HG03108 (cell line): Measurements from ENCODE around the gene SMTN.
"Not testable (repeated sequence)": the region's sequence is repeated elsewhere in the genome, so short reads cannot be mapped to it uniquely, and the experiment has no call there.

Experiments
- ATAC-seq: cut with Tn5 transposase; IDR thresholded peaks from one replicate; pipeline ENCODE4 v1.9.1; 2021; ENCODE audit warnings: moderate library complexity; ENCODE audit not compliant: unreplicated experiment

The SMTN gene

DNA sequence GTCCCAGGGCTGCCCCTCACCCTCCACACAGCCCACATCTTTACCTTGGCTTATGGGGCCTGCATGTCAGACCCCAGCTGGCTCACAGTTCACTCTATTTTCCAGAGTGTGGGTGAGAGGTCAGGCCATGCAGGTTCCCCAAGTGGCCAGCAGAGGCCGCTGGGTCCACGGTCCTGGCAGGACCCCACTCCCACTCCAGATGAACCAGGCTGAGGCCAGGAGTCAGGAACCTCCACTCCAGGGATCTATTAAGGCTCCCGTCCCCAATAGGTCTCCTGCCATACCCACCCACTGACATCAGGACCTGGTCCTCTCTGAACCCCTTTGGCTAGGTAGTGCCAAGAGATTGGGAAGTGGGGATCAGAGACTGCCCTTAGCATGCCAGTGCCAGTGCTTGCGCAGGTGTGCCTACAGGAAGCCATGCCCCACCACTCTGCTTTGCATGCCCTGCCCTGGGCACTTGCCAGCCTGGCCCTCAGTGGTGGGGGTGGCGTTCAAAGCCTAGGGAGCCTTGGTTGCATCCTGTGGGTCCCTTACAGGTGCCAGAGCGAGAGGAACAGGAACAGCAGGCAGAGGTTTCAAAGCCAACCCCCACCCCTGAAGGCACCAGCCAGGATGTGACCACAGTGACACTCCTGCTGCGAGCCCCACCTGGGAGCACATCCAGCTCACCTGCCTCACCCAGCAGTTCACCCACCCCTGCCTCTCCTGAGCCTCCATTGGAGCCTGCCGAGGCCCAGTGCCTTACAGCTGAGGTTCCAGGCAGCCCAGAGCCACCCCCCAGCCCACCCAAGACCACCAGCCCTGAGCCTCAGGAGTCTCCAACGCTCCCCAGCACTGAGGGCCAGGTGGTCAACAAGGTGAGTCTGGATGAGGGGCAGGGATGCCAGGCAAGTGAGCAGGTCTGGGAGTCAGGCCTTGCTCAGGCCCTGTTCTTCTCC lies 8.3 kb downstream of the SMTN start:
- ATAC-seq = no peak

DNA sequence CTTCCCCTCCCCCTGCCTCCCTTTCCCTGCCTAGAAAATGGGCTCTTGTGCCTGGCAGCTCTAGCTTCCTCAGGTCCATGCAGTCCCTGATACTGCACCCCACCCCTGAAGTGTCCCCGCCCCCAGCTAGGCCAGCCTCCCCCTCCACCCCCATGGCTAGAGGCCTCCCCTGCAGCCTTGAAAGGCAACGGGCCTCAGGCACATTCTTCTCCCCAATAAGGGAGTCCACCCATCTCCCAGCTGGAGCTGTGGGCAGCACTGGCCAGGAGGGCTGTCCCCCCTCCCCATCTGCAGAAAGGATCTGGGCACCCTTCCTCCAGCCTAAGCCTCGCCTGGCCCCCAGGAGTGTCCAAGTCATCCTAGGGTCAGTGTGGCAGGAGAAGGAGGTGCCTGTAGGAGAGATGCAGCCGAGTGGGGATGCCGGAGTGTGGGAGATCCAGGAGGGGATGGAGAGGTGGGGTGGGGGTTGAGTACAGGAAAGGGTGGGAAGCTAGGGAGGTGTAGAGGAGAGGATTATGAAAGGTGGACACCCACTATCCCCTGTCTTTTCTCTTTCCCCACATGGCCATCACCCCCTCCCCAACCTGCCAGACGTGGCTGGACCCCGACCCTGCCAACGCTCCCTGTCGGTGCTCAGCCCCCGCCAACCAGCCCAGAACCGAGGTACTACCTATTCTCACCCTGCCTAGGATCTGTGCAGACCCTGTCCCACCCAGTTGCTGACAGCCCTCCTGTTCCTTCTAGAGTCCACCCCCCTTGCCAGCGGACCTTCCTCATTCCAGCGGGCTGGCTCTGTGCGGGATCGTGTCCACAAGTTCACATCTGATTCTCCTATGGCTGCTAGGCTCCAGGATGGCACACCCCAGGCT lies 9.3 kb downstream of the SMTN start:
- no peak for ATAC-seq

GRCh38 chr22:31091106-31091975 lies 10.2 kb downstream of the SMTN start:
- no peak for ATAC-seq

GRCh38 chr22:31092161-31092560 lies 11.0 kb downstream of the SMTN start:
- ATAC-seq = no peak

DNA sequence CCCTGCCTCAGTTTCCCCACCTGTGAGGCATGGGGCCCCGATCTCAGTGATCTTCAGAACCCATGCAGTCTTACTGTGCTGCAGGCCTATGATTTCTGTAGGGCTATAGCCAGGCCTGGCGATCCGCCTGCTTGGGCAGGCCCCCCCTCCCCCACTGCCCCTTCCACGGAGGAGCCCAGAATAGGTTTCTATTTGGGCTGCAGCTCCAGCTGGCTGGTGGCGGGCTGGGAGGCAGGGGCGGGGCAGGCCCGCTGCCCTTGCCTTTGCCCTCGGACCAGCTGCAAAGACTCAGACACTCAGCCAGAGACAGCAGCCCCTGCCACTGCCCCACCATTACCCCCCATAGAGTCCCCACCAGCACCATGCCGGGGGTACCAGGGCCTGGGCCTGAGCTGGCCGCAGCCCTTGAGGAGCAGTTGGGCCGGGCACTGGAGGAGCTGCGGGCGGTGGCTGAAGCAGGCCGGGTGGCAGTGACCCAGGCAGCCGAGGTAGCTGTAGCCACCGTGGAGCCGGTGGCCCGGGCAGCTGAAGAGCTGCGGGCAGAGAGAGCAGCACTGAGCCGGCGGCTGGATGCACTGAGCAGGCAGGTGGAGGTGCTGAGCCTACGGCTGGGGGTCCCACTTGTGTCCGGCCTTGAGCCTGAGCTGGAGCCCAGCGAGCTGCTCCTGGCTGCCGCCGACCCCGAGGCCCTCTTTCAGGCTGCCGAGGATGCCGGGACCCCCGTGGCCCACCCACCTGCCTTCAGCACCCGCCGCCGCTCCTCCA lies 12.2 kb downstream of the SMTN start:
- ATAC-seq = no peak

- ATAC-seq = no peak
Observed at GRCh38 chr22:31094021-31094551, 13.0 kb downstream of the SMTN start.

- no peak for ATAC-seq
Observed at GRCh38 chr22:31094741-31095140, 13.6 kb downstream of the SMTN start.

DNA sequence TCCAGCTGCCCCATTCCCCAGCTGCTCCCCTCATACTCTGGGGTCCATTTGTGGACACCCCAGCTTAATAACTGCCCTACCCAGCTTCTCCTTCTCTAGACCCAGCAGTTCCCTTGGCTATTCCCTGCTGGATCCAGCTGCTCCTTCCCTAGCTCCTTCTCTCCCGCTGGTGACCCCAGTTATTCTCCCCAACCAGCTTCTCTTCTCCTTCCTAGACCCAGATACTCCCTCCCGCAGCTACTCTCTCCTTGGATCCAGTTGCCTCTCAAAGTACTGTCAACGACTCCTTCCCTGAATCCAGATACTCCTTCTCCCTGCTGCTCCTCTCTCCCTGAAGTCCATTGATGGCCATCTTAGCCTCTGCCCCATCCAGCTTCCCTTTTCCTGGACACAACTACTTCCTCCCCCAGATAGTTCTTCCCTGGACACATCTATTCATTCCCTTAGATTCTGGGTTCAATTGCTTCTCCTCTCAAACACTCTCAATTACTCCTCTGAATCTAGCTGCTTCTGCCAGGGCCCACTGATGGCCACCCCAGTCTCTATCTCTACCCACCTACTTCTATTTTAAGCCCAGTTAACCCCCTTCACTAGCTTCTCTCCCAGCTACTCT lies 14.6 kb downstream of the SMTN start:
- no peak for ATAC-seq

GRCh38 chr22:31096657-31097279 lies 15.7 kb downstream of the SMTN start:
- ATAC-seq = no peak

GRCh38 chr22:31097539-31097938 lies 16.4 kb downstream of the SMTN start:
- ATAC-seq = not testable (repeated sequence)

DNA sequence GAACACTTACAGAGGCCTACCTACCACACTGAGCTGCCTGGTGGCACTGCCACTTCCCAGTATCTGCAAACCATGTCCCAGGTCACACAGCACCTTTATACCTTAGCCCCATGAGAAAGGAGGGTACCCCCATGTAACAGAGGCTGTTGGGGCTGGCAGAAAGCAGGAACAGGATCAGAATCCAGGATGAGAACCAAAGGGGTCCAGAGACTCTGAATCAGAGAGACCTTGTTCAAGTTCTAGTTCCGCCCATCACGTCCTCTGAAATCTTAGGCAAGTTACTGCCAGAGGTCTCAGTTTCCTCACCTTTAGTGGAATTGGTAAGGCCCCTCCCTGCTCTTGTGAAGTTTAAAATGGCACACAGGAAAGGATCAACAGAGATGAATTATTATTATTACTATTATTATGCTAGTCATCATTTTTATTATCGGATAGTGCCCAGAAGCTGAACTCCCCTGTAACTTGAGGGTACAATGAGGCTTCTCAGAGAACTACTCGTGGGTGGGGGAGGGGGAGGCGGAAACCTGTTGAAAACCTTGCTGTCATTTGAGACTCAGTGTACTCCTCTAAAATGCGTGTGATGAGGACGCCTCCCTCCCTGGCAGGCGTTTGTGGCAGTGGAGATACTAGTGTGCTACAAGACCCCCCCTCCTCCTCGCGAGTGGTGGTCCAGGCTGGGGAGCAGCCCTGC lies 17.0 kb downstream of the SMTN start:
- no peak for ATAC-seq

DNA sequence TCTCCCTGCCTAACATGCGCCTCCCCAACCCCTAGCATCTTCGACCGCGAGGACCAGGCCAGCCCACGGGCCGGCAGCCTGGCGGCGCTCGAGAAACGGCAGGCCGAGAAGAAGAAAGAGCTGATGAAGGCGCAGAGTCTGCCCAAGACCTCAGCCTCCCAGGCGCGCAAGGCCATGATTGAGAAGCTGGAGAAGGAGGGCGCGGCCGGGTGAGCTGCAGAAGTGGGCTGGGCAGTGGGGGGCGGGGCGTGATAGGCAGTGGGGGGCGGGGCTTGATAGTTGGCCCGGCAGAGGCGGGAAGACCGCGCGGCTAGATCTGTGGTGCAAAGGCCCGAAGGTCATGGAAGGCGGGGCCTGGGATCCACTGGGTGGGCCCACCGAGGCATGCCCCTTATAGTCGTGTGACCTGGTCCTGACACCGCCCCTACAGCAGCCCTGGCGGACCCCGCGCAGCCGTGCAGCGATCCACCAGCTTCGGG lies 17.6 kb downstream of the SMTN start:
- no peak for ATAC-seq

GRCh38 chr22:31099386-31099785 lies 18.3 kb downstream of the SMTN start:
- ATAC-seq = no peak

DNA sequence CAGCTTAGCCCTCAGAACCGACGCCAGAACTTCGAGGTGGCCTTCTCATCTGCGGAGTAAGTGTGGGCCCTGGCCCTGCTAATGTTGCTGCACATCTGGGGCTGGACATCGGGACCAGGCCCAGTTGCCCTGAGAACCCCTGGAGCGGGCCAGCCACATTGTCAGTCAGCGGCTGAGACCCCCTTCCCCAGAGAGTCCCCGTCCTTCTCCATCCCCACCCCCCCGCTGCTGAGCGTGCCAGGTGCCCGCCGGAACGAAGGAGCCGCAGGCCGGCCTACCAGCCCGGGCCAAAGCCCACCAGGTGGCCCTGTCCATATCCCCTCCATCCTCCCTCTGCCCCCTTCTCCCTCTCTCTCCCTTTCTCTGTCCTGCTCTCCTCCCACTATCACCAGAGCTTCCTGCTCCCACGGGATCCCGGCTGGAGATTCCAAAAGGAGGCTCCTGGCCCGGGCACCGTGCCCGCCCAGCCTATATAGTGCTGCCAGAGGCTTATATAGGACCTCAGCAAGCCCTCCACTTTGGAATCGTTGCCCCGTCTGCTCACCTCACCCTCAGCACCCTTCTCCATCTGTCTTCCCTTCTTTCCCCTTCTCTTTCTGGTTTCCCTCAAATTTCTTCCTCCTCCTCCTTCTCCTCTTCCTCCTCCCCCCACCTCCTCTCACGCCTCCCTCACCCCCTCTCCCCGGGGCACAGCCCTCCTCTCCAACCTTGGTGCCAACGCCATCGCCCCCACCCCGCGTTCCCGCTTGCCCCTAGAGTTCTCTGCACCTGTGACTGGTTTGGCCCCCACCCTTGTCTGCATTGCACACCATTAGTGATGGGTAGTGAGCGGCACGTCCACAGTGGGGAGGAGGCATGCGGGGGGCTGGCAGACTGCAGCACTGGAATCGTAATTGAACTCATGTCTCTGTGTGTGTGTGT lies 19.0 kb downstream of the SMTN start:
- ATAC-seq = no peak

GRCh38 chr22:31100762-31101525 lies 19.8 kb downstream of the SMTN start:
- ATAC-seq = no peak

DNA sequence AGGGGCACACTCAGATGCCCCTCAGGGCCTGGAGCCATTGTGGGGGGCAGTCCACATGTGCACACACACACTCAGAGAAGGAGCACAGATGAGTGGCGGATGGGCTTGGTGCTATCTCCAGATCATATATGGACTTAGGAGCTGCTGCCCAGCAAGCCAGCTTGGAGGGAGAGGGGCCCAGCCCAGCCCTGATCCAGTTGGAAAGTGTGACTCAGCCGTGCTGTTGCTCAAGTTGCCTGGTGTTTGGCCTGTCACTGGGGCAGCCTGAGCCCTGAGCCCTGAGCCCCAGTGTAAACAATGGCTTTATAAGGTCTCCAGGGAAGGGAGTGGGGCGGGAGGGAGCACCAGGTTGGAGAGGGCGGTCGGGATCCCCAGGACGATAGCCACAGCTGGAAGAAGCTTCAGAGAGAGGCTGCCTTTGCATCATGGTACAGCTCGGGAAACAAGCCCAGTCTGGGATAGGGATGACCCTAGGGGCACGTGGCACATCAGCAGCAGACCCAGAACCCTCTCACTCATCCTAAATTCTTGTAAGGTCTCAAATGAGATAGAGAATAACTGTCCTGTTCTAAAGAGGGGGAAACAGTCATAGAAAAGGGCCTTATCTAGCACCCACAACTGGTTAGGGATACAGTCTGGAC lies 21.4 kb downstream of the SMTN start:
- no peak for ATAC-seq
